NCI-H2107 (cell line): Measurements from ENCODE around the gene TSHZ1.
"Not testable (repeated sequence)": the region's sequence is repeated elsewhere in the genome, so short reads cannot be mapped to it uniquely, and the experiment has no call there.

Experiments used
- DNase-seq: peaks from one replicate; lab custom pipeline; 2025; lab: John Stamatoyannopoulos, UW

Gene TSHZ1

DNA sequence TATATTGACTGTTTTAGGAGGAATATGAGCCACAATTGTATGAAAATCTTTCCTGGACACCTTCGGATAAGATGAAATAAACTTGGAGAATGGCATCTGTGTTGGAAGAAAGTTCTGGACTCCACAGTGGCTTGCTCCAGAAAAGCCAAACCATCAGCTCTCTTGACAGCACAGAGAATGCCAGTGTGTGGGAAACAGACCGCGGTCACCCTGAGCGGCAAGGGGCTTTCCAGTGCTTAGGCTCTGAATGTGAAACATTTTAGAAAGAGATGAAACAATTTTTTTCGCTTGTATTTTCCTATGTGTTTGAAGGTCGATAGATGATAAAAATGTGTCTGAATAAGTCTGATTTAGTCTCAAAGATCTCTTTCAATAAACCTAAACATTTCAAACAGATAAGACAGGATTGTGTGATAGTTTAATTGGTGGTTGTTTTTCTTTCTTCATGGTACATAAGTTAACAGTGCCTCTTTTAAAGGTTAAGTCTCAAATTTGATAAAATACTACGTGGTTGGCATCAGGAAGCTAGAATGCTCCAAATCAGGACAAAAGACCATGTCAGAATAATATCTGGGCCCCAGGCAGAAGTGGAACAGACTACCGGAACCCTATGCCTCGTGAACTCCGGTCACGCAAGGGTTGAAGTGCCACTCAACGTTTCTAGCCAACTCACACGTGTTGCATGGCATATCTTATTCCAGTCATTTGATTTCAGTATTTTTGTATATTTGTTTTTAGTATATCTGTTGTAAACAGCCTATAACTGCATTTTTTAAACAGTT, 30.6 kb upstream of the TSHZ1 start:
- DNase-seq: no peak

DNA sequence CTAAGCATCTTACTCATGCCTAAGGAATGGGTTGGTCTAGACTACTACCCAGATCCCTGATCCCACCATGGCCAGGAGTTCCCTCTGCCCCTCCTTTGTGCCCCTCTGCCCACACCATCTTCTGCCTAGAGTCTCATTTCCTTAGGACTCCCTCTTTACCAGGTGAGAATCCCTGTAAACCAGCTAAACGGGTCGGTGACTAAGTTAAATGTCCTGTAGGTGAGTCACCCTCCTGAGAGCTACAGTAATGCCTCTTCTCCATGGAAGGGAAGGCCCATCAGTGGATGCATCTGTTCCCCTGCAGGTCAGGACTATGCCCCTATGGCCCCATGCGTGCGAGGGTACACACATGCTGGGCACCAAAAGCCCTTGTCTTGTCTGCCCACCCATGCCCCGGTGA, 27.1 kb upstream of the TSHZ1 start:
- DNase-seq: no peak

DNA sequence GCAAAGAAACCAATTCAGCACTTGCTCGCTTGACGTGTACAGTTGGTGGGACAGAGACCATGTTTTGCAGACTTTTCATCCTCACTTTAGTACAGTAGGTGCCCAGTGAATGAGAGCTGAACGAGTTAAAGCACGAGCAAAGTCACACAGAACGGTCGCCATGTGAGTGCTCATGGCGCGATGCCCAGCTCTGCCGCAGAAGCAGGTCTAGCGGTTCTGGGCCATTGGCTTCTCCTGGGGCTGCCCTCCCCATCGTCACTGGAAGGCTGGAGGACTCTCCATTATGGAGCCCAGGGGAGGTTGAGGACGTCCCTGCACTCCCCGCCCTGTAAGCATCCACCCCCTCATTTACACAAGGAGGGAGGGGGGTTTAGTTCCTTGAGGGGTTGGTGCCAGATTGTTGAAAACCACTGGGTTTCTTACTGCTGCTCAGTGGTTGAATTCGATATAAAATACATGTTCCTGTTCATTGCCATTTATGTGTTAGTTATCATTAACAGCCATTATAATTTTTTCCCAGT, 26.6 kb upstream of the TSHZ1 start:
- no peak for DNase-seq

DNA sequence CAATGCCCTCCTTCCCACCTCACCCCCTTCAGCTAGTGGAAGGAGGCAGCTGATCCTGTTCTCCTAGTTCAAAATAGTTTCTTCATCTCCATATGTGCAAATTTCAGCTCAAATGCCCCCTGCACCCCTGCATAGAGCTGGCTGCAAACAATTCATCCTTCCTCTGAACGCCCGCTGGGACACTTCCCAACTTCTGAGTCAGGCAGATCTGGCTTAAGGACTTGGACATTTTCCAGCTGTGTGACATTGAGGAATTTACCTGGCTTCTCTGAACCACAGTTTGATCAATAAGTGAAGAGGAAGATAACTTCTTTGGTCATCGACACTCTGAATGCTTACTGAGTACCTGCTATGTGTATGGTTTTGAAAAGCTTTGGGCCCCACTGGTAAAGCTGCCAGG, 25.1 kb upstream of the TSHZ1 start:
- DNase-seq: no peak

DNA sequence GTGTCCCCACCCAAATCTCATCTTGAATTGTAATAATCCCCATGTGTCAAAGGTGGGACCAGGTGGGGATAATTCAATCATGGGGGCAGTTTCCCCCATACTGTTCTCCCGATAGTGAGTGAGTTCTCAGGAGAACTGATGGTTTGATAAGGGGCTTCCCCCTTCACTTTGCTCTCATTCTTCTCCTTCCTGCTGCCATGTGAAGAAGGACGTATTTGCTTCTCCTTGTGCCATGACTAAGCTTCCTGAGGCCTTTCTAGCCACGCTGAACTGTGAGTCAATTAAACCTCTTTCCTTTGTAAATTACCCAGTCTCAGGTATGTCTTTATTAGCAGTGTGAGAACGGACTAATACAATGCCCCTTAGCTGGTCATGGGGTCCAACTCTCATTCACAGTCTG, 22.9 kb upstream of the TSHZ1 start:
- DNase-seq: not testable (repeated sequence)

- DNase-seq: no peak
Observed at GRCh38 chr18:75189696-75190095, 20.9 kb upstream of the TSHZ1 start.

GRCh38 chr18:75192899-75193298, 17.7 kb upstream of the TSHZ1 start:
- DNase-seq: no peak

- no peak for DNase-seq
Observed at GRCh38 chr18:75198036-75198435, 12.6 kb upstream of the TSHZ1 start.

- DNase-seq: no peak
Observed at GRCh38 chr18:75199327-75199726, 11.3 kb upstream of the TSHZ1 start.

- no peak for DNase-seq
Observed at GRCh38 chr18:75200071-75200470, 10.5 kb upstream of the TSHZ1 start.

DNA sequence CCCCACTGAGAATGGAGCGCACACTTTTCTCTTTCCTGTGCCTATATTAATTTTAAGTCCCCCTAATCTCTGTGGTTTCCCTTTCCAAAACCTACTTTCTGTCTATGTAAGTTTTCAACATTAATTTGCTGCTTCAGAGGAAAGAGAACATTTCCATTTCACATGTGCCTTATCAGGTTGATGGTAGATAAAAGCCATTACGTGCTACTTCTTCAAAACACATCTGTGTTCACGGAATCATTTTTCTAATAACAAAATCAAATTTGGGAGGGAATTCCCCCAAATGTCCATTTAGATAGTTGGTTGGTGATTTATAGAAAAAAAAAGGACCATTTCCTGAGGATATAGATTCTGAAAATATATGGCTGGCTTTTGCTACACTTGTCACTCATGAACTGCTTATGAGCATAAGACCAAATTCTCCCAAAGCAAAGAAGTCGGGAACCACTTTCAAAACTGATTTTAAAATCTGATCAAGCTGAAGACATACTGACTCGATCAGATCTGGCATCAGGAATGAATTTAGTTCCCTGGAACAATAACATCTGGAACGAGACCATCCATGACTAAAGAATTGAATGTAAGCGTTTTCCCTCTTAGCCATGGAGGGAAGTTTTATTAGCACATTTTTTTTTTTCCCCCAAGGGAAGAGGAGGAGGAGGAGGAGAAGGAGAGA, 9.9 kb upstream of the TSHZ1 start:
- DNase-seq: no peak

GRCh38 chr18:75201282-75202270, 9.0 kb upstream of the TSHZ1 start:
- DNase-seq: peak; percentile 46

- no peak for DNase-seq
Observed at GRCh38 chr18:75202696-75203365, 7.8 kb upstream of the TSHZ1 start.

GRCh38 chr18:75203416-75204268, 7.0 kb upstream of the TSHZ1 start:
- no peak for DNase-seq

GRCh38 chr18:75204269-75204731, 6.3 kb upstream of the TSHZ1 start:
- DNase-seq: no peak

- DNase-seq: no peak
Observed at GRCh38 chr18:75204732-75205513, 5.7 kb upstream of the TSHZ1 start.

DNA sequence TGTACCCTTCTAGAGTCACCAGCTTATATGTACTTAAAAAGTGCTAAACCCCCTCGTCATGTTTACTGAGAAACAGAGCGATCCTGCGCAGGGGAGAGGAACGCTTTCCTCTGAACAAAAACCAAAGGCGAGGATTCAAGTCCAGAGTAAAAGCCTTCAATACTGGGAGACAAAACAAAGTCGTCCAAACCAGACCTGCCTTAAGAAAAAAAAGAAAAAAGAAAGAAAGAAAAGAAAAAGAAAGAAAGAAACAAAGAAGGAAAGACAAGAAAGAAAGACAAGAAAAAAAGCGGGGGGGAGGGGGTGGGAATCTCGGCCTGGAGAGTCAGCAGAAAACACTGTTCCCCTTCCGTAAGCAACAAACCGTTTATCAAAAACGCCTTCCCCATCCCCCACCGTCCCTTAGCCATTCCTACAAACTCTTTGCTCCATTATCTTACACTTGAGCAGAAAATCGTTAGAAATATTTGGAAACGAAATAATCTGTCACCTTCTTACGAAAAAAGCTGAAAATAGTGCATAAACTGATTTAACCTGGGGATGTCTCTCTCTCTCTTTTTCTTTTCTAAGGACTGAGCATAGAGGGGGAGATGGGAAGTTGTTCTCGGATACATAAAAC, 5.0 kb upstream of the TSHZ1 start:
- DNase-seq: no peak

- no peak for DNase-seq
Observed at GRCh38 chr18:75206452-75207309, 3.9 kb upstream of the TSHZ1 start.
